NCI-H2107 treated with DMSO at 0.1 percent for 48 hours (cell line): Measurements from ENCODE around the gene PLEKHH1.

Experiments used
- DNase-seq: peaks from one replicate; lab custom pipeline; 2025; ENCODE audit not compliant: unreplicated experiment; lab: John Stamatoyannopoulos, UW

PLEKHH1 gene

DNA sequence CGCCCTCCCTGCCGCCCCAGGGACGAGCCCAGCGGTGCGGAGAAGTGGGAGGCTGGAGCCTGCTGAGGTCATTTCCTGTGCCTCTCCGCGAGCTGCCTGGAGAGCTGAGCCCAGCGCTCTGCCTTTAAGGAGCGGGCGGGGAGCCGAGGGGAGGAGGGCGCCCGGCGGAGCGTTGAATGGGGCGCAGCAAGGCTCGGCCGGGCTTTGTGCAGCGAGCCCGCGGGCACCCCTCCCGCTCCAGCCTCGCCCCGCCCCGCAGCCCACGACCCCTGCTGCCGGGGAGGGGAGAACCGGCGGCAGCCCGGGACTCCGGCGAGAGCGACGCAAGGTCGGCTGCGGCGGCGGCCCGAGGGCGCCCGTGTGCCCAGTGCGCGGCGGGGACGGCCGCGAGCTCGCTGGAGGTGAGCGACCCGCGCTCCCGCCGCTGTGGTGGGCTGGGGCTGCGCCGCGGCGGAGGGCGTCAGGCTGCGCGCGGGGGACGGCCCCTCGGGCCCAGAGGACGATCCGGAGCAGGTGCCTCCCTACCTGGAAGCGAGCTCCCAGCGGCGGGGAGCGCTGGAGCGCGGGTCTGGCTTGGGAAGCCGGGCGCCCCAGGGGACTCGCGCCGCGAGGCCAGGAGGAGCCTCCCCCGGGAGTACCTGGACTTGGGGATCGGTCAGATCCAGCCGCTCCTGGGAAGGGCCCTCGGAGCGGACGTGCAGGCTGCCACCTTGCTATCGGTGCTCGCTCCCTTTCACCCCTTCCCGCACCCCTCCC, at the start of gene PLEKHH1:
Gene PLEKHH1 (plus strand): TSS at position 293 of the 756 bp plus-strand sequence. CDS start 8,578 bp downstream, outside the sequence.
- peak; percentile 71 for DNase-seq

- no peak for DNase-seq
Measured at GRCh38 chr14:67483579-67484285, 49.4 kb upstream of the PLEKHH1 start.

GRCh38 chr14:67485501-67486095, 47.5 kb upstream of the PLEKHH1 start:
- no peak for DNase-seq

GRCh38 chr14:67486890-67487289, 46.2 kb upstream of the PLEKHH1 start:
- DNase-seq = no peak

GRCh38 chr14:67487332-67487731, 45.8 kb upstream of the PLEKHH1 start:
- no peak for DNase-seq

GRCh38 chr14:67487937-67488893, 44.9 kb upstream of the PLEKHH1 start, which contains the start of gene TMEM229B:
TSS of gene TMEM229B (minus strand) at chr14:67488721. CDS start at chr14:67473923, 14,798 bp downstream.
- no peak for DNase-seq

DNA sequence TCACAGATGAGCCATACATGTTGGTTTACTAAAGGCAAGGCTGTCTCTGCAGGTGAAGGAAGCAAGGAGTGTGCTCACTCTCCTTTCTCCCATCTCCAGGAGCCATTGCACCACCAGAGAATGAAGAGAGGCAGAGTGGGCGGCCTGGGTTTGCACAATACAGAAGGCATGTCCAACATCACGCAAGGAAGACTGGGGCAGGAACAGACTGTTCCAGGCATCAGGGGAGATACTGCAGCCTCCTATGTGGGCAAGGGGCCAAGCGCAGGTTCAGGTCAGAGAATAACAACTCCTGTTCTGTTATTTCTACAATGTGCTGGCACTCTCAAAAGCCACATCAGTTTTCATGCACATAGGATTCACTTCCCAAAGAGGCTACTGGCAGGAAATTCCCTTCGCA, 42.9 kb upstream of the PLEKHH1 start:
- no peak for DNase-seq

DNA sequence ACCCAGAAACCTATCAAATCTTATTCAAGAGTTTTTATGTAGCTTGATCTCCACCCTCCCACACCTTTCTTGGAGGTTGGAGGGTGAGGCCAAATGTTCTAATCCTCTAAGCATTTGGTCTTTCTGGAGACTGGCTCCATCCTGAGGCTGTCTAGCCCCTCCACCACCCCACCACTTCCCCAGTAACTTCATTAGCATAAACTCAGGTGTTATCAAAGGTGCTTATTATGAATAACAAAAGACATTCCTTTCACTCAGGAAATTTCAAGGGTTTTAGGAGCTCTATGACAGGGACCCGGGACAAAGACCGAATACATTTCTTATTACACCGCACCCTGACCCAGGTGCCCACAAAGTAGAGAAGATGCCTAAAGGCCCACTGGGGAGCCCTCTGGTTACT, 41.8 kb upstream of the PLEKHH1 start:
- no peak for DNase-seq

DNA sequence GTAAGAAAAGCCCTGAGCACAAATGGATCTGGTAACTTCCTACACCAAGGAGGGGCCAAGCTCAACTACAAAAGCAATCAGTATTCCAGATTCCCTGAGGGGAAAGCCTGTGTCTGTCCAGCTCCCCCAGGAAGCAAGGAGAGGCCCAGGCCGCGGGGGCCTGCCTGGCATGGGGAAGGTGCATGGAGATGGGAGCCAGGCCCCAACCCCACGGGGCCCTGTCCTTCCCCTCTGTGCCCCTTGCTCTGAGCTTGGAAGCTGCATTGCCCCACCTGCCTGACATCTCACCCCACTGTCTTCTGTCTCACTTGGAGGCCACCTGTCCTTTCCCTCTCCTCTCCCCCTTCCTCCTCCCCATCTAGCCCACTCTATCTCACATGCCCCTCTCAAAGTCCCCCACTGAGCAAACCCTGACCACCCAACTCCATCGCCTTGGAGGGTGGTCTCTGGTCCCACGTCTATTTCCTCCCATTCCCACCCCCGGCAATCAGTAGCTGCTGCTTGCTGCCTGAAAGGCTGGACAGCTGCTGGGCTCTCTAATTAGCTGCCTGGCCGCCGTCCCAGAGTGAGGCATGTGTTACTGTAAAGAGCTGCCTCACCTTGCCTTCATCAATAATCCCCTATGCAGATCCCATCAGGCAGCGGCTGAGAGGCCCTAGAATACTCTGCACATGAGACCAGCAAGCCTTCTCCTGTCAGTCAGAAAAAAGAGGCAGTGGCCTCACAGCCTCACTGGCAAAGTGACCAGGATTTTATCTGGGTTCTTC, 41.2 kb upstream of the PLEKHH1 start:
- peak; percentile 92 for DNase-seq

DNA sequence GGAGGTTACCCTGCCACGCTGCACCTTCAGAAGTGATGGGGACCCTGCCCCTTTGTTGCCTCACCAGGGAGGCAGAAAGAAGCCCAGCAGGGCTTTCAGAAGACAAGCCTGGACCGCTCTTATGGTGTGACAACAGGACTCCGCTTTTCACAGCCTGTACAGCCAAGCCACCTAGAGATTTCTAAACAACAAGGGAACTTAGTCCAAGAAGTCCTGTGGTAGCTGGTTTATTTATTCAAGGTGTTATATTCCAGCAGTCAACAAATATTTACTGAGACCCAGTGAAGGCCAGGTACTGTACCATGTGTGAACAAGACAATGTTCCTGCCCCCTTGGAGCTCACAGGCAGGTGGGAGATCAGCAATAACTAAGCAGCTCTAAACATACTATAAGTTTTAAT, 40.6 kb upstream of the PLEKHH1 start:
- no peak for DNase-seq

DNA sequence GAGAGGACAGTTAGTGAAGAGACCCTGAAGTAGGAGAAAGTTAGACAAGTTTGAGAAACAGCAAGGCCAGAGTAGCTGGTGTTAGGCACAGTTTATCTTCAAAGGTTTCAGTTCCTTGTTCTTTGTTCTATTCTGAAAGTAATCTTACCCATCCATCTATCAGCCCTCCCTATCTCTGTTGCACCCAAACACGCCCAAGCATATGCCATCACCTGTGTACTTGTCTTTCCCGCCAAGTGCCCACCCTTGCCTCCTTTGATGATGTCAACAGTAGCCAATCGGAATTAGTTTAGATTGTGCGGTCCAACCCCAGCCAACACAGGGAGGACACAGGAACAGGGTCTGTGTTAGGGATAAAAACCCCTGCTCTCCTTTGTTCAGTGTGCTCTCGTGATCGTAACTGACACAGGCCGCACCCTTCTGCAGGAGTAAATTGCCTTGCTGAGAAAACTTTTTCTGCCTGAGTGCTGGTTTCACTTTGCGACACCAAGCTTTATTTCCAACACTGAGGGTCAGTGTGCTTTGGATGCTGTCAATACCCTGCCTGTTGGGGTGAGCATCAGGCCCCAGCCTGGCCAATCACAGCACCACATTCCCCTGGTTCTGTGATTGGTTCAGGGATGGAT, 39.9 kb upstream of the PLEKHH1 start:
- DNase-seq = no peak

DNA sequence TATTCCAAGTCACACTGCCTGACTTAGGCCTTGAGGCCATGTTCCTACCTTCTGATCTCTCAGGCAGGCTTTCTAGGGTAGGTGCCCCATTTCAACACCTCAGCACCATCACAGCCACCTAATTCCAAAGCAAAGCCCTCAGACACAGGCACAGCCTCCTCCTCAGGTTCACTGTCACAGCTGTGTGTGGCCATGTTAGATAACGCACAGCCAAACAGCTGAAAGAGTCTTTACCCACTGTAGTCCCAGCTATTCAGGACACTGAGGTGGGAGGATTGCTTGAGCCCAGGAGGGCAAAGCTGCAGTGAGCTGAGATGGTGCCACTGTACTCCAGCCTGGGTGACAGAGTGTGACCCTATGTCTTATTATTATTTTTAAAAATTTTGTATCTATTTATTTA, 37.3 kb upstream of the PLEKHH1 start:
- DNase-seq = no peak

DNA sequence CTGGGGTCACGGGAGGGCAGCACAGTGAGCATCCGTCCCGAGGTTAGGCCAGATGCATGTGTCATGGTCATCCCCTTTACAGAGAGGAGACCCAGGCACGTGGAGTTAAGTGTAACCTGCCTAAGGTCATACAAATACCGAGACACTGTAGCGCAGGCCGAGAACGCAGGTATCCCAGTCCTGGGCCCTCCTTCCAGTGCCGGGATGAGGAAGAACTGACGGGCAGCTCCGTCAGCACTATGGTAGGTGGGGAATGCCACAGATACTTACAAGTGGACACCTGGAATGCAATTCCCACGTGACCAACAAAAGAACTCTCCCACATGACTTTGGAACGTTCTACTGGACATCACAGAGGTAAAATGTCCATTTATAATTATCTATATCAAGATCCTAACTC, 35.9 kb upstream of the PLEKHH1 start:
- DNase-seq = no peak

DNA sequence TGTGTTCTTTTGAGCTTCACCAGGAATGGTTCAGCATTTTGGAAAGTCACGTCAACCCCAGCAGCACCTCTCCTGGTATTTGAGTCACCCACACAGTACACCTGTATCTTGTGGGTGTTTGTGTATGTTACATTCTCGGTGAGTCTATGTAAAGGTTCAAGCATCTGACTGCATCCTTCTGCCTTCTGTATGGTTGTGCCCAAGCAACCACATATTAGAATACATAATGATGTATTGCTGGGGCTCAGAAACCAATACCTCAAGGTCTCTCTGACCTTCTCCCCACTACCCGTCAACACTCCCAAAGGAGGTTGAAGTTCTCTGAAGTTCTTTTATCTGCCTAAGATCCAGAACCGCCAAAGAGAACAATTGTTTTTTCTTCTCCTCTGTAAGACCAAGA, 35.4 kb upstream of the PLEKHH1 start:
- no peak for DNase-seq

DNA sequence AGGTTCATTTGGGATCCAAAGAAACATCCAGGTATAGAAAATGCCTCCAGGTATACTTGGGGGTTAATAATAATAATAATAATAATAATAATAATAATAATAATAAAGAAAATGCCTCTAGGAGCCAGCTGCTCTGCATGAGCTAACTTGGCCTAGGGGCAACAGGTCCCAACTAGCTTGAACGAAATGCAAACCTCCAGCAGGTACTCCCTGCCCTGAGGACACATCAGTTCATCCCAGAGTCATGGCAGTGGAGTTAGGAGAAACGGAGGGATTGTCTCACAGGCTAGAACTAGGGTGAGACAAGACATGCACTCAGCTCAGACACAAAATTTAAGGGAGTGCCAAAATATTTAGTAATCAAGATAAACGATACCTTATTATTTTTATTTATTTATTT, 32.1 kb upstream of the PLEKHH1 start:
- DNase-seq = no peak

DNA sequence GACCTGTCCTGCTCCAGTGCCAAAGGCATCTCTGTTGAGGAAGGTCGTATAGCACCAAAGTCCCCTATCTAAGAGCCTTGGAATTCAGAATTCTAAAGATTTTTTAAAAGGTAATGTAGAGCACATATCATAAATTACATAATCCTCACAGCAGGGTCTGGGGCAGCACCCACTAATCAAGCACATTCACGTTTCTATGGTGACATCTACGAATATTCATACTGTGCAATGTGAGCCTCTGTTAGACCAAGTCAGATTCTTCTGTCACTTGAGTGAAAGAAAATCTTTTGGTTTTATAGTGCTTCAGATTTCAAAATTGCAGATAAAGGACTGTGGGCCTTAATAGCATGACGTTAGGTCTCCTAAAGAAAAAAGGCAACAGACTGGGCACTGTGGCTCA, 31.4 kb upstream of the PLEKHH1 start:
- no peak for DNase-seq

DNA sequence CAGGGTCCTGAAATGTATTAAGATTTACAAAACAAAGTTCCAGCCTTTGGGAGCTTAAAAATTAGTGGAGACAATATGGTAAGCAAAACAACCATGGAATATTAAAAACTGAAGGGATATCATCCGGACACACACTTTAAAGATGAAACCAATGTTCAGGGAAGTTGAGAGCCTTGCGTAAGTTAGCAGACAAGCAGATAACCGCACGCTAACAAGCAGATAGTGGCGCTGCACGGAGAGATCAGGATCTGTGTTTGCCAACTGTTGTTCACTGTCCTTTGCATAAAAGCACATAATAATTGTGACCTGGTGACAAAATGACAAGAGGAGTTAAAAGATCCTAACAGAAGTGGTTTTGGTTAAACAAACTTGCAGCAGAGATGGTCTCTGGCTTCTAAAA, 30.2 kb upstream of the PLEKHH1 start:
- no peak for DNase-seq

DNA sequence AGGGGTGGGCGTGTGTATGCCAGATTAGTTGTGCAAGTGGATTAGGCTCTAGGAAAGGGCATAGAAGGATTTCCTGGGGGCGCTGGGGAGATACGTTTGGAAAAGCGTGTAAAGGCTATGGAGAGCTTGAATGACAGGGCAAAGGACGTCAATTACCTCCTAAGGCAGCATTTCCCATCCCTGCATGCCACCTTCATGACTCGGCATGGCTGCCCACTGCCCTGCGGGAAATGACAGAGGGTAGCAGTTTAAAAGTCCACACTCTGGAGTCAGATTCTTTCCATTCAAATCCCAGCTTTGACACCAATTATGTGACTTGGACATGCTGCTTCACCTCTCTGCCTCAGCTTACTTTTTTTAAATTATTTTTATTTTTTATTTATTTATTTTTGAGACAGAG, 29.8 kb upstream of the PLEKHH1 start:
- DNase-seq = no peak

DNA sequence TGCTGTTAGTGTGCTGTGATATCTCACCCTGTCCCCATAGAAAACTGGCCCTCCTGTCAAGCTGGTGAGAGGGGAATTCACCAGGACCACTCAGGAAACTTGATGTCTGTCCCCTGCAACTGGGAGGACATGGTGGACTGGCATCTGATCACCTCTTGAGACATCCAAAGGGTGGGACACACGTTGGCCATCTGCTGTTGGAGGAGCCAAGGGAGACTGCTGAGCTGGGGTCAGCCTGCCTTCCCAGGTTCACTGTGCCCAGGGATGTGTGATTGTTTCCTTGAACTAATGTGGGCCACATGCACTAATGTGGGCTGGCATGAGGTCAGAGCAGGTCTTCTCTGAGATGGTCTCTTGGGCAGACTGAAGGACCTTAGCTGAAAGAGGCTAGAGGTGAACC, 27.8 kb upstream of the PLEKHH1 start:
- no peak for DNase-seq

- DNase-seq = no peak
Measured at GRCh38 chr14:67508956-67509355, 24.1 kb upstream of the PLEKHH1 start.
